IMR-90 (cell line): Measurements from ENCODE around the gene ZNF213. TPM values are rescaled to one million over a fixed set of nuclear protein-coding genes. Genes with fewer than 3 reads are reported as not detected.

ENCODE experiments used
- ATAC-seq: fragments of 200-7000 bp; cut with Tn5 transposase; 2 replicates; pipeline ENCODE4 v1.9.1; 2020; ENCODE audit warnings: low read depth, mild to moderate bottlenecking, moderate library complexity
- BruUV-seq: library from RNA; stranded (reverse); fragments of 400-500 nt; replicated peaks from 2 replicates; lab custom pipeline; 2021; lab: Mats Ljungman, UMichigan
- CTCF ChIA-PET: fragments of 300-600 bp; formaldehyde crosslinking; extraction: SDS; loops from one replicate; lab custom pipeline; 2021; ENCODE audit warnings: antibody characterized with exemption; lab: Yijun Ruan, JAX
- POLR2A ChIA-PET: fragments of 300-600 bp; sonication (Branson Sonifier 250); formaldehyde crosslinking; loops from one replicate; lab custom pipeline; 2022; ENCODE audit warnings: antibody characterized with exemption; ENCODE audit not compliant: unreplicated experiment; lab: Charles Lee
- DNase-seq: peaks from one replicate; pipeline ENCODE4 v3.0.0; 2013
- H2AFZ ChIP-seq: replicated peaks from 2 replicates; pipeline ENCODE3; 2013; ENCODE audit warnings: low read length, mild to moderate bottlenecking; ENCODE audit not compliant: poor library complexity
- H2AK5ac ChIP-seq: 2 replicates; pipeline ENCODE4 v1.6.1; 2013; ENCODE audit warnings: low read depth, low read length, inconsistent platforms
- H2AK9ac ChIP-seq: replicated peaks from 2 replicates; pipeline ENCODE3; 2013; ENCODE audit warnings: mild to moderate bottlenecking, low read depth, low read length, moderate library complexity; ENCODE audit not compliant: poor library complexity
- H2BK120ac ChIP-seq: 2 replicates; pipeline ENCODE4 v1.6.1; 2013; ENCODE audit warnings: low read depth, low read length, inconsistent platforms
- H2BK15ac ChIP-seq: 3 replicates; pipeline ENCODE4 v1.6.1; 2013; ENCODE audit warnings: low read depth, low read length, inconsistent platforms
- H2BK20ac ChIP-seq: 2 replicates; pipeline ENCODE4 v1.6.1; 2013; ENCODE audit warnings: low read depth, mild to moderate bottlenecking, inconsistent platforms, low read length, moderate library complexity
- H2BK5ac ChIP-seq: 2 replicates; pipeline ENCODE4 v1.6.1; 2013; ENCODE audit warnings: mild to moderate bottlenecking, low read depth, low read length, inconsistent platforms; ENCODE audit not compliant: poor library complexity, severe bottlenecking
- H3K14ac ChIP-seq: replicated peaks from 2 replicates; pipeline ENCODE4 v1.6.1; 2013; ENCODE audit warnings: low read depth, low read length, inconsistent platforms
- H3K18ac ChIP-seq: 2 replicates; pipeline ENCODE4 v1.6.1; 2013; ENCODE audit warnings: low read depth, low read length, control low read depth
- H3K23ac ChIP-seq: 2 replicates; pipeline ENCODE4 v1.6.1; 2013; ENCODE audit warnings: low read depth, low read length, inconsistent platforms
- H3K27ac ChIP-seq: 2 replicates; pipeline ENCODE4 v1.5.1; 2013; ENCODE audit warnings: mild to moderate bottlenecking, control low read depth, low read length; ENCODE audit not compliant: insufficient read depth
- H3K27me3 ChIP-seq: 2 replicates; pipeline ENCODE4 v1.6.1; 2013; ENCODE audit warnings: low read length; ENCODE audit not compliant: control insufficient read depth, insufficient read depth
- H3K36me3 ChIP-seq: 2 replicates; pipeline ENCODE4 v1.6.1; 2013; ENCODE audit warnings: low read length, mixed read lengths; ENCODE audit not compliant: control insufficient read depth, insufficient read depth
- H3K4ac ChIP-seq: 2 replicates; pipeline ENCODE4 v1.6.1; 2013; ENCODE audit warnings: low read depth, low read length, inconsistent platforms
- H3K4me1 ChIP-seq: 2 replicates; pipeline ENCODE4 v1.6.1; 2013; ENCODE audit warnings: low read length, mixed read lengths; ENCODE audit not compliant: control insufficient read depth, insufficient read depth
- H3K4me2 ChIP-seq: 2 replicates; pipeline ENCODE4 v1.6.1; 2013; ENCODE audit warnings: low read depth, mild to moderate bottlenecking, control low read depth, low read length, moderate library complexity
- H3K4me3 ChIP-seq: 2 replicates; pipeline ENCODE4 v1.5.1; 2013; ENCODE audit warnings: low read depth, mild to moderate bottlenecking, control low read depth, low read length, moderate library complexity; ENCODE audit not compliant: insufficient read depth
- H3K56ac ChIP-seq: 2 replicates; pipeline ENCODE4 v1.6.1; 2013; ENCODE audit warnings: low read length, inconsistent platforms; ENCODE audit not compliant: insufficient read depth; ENCODE audit errors: extremely low read depth
- H3K79me1 ChIP-seq, 2 experiments: 2 replicates each; pipeline ENCODE4 v1.6.1; 2013; ENCODE audit warnings: low read length in 2 of 2, inconsistent platforms in 1 of 2, low read depth in 1 of 2
- H3K9ac ChIP-seq: 2 replicates; pipeline ENCODE4 v1.6.1; 2013; ENCODE audit warnings: low read depth, low read length, control low read depth
- H3K9me1 ChIP-seq: 2 replicates; pipeline ENCODE4 v1.6.1; 2013; ENCODE audit warnings: low read length, inconsistent platforms; ENCODE audit not compliant: insufficient read depth
- H3K9me3 ChIP-seq: 2 replicates; pipeline ENCODE4 v1.6.1; 2013; ENCODE audit warnings: low read length; ENCODE audit not compliant: control insufficient read depth, insufficient read depth
- H4K20me1 ChIP-seq: 2 replicates; pipeline ENCODE4 v1.6.1; 2013; ENCODE audit warnings: low read length, inconsistent platforms; ENCODE audit not compliant: insufficient read depth
- H4K5ac ChIP-seq: 2 replicates; pipeline ENCODE4 v1.6.1; 2013; ENCODE audit warnings: mild to moderate bottlenecking, low read depth, low read length, control low read depth
- H4K8ac ChIP-seq, 2 experiments: 2 replicates each; pipeline ENCODE4 v1.6.1; 2013; ENCODE audit warnings: low read depth in 2 of 2, low read length in 2 of 2, control low read depth in 1 of 2, inconsistent platforms in 1 of 2
- H4K91ac ChIP-seq: 2 replicates; pipeline ENCODE4 v1.6.1; 2013; ENCODE audit warnings: low read depth, low read length, inconsistent platforms; ENCODE audit not compliant: insufficient read depth
- CEBPB ChIP-seq: IDR thresholded peaks from 2 replicates; pipeline ENCODE4 v1.6.1; 2012; ENCODE audit warnings: low read depth, low read length, improper control_type of control experiment
- RAD21 ChIP-seq: IDR thresholded peaks from 2 replicates; pipeline ENCODE4 v1.6.1; 2012; ENCODE audit warnings: low read length, improper control_type of control experiment
- RCOR1 ChIP-seq: IDR thresholded peaks from 2 replicates; pipeline ENCODE4 v1.6.1; 2012; ENCODE audit warnings: mild to moderate bottlenecking, low read length, improper control_type of control experiment; ENCODE audit not compliant: insufficient replicate concordance
- RFX5 ChIP-seq: IDR thresholded peaks from 2 replicates; pipeline ENCODE4 v1.8.0; 2012; ENCODE audit warnings: low read depth, mild to moderate bottlenecking, low read length, moderate library complexity
- WGBS, 2 experiments: methylation state at CpG; one replicate each; pipeline versions ENCODE4 v1.1.5 to v1.1.7; 2013; ENCODE audit warnings: missing lambda C conversion rate in 2 of 2; ENCODE audit not compliant: insufficient read length in 1 of 2; ENCODE audit errors: extremely low coverage in 2 of 2; 5-methylcytosine and 5-hydroxymethylcytosine counted together
- dilution Hi-C: fragments of 300-500 bp; cut with HindIII; formaldehyde crosslinking; loops from one replicate; pipeline ENCODE4 v1.14.3; 2018; ENCODE audit warnings: low sequenced_read_pairs; ENCODE audit not compliant: unreplicated experiment
- in situ Hi-C: fragments of 300-500 bp; cut with MboI; formaldehyde crosslinking; loops from 3 replicates; pipeline ENCODE4 v1.14.3; 2019; ENCODE audit warnings: low sequenced_read_pairs, inconsistent platforms, mixed read lengths
- intact Hi-C: fragments of 100-400 bp; cut with micrococcal nuclease; formaldehyde crosslinking; loops from 2 replicates; pipeline ENCODE4 v1.10.0; 2022
- polyA plus RNA-seq, 3 experiments: library from polyadenylated mRNA; depleted of rRNA; stranded (reverse); fragments of >200 nt; gene quantifications; 2 replicates each; pipeline ENCODE4 v1.2.3, GENCODE V29; 2012; ENCODE audit warnings: low replicate concordance in 1 of 3
- total RNA-seq: library from RNA; depleted of rRNA; stranded (reverse); fragments of >200 nt; gene quantifications from 2 replicates; pipeline ENCODE4 v1.2.3, GENCODE V29; 2012
- TF ChIP-seq, protein P1 (sequence below): conservative IDR thresholded peaks from 2 replicates; pipeline ENCODE4 v1.5.1; 2012; ENCODE audit warnings: mild to moderate bottlenecking, low read depth, low read length, improper control_type of control experiment

The ZNF213 gene
- total and polyA plus RNA-seq, 2 of the 4 experiments (the other 2 are of a cell fraction) = 0.72 to 4.0 TPM

DNA sequence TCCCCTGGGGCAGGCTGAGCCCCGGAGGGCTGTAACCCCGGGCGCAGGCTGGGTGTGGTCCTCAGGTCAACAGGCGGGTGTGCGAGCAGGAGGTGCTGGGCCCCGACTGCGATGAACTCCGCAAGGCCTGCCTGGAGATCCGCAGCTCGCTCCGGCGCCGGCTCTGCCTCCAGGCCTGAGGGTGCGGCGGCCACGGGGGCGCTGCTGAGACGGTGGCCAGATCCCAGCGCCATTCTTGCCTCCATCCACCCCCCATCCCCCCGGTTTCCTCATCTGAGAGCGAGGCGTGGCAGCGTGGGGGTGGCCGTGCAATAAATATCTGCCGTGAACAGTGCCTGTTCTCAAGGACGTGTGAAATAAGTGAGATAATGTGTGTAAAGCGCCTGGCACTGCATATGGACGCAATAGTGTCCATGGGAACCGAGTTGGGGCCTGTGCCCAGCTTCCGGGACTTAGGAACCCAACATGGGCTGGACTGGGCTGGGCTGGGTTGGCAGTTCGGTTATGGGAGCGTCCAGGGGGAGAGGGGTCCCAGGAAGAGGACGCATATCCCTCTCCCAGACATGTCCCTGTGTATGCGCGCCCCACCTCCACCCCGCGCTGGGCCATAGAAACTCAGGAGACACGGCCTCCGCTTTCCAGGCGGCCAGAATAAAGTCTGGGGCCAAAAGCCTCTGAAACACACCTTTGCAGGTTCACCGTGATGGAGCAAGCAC, 15.0 kb downstream of the ZNF213 start:
- H3K23ac ChIP-seq = peak overlapping the region; percentile 94
- peak overlapping the region; percentile 95 for H3K4ac ChIP-seq
- H2BK20ac ChIP-seq = no peak overlapping the region
- H3K9me3 ChIP-seq = no peaks in the 10 kb centered on the region
- TF ChIP-seq CEBPB = 0 out of 2 replicates have a peak, but pooled peaks have one; percentile 29
- peak; percentile 27 for TF ChIP-seq RAD21
- TF ChIP-seq RFX5 = 0 out of 2 replicates have a peak, but pooled peaks have one; percentile 6
- TF ChIP-seq, protein P1, sequence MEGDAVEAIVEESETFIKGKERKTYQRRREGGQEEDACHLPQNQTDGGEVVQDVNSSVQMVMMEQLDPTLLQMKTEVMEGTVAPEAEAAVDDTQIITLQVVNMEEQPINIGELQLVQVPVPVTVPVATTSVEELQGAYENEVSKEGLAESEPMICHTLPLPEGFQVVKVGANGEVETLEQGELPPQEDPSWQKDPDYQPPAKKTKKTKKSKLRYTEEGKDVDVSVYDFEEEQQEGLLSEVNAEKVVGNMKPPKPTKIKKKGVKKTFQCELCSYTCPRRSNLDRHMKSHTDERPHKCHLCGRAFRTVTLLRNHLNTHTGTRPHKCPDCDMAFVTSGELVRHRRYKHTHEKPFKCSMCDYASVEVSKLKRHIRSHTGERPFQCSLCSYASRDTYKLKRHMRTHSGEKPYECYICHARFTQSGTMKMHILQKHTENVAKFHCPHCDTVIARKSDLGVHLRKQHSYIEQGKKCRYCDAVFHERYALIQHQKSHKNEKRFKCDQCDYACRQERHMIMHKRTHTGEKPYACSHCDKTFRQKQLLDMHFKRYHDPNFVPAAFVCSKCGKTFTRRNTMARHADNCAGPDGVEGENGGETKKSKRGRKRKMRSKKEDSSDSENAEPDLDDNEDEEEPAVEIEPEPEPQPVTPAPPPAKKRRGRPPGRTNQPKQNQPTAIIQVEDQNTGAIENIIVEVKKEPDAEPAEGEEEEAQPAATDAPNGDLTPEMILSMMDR = peak; percentile 53
- no peak for TF ChIP-seq RCOR1
- ATAC-seq = peak; percentile 19
- peak overlapping the region; percentile 55 for H3K56ac ChIP-seq
- DNase-seq = peak; percentile 42
- peak overlapping the region; percentile 94 for H4K5ac ChIP-seq
- peak overlapping the region; percentile 94 for H2AFZ ChIP-seq
- H3K4me2 ChIP-seq = peak overlapping the region; percentile 89
- dilution Hi-C loops (no loop called here), intact Hi-C loops (loop anchor here (1.0 kb wide), 1 partner anchor 14 kb away; the partner anchor contains the start of gene ZNF213), in situ Hi-C loops (no loop called here)
- ChIA-PET CTCF (interaction anchor here (1.0 to 1.6 kb wide), 2 partner anchors 18 to 20 kb away, joined by 4 to 6 read pairs; no protein-coding TSS in a partner anchor), POLR2A (interaction anchor here (0.5 to 1.3 kb wide), 3 partner anchors 15 to 20 kb away, joined by 3 to 5 read pairs (median 4); partner anchors contain the start of gene ZNF213)
- H4K91ac ChIP-seq = peak overlapping the region; percentile 65
- H3K79me1 ChIP-seq = peaks cover 0 to 13% of the 10 kb centered on the region in 2 experiments; a peak in 2 of 4 replicates
- H3K18ac ChIP-seq = peak overlapping the region; percentile 34
- peak overlapping the region; percentile 98 for H2AK9ac ChIP-seq
- peak overlapping the region; percentile 80 for H2AK5ac ChIP-seq
- WGBS, 2 experiments = 0% methylated on average over 3 of the region's 41 CpGs; no CpG with 5 or more reads in 1 of the 2 experiments
- peak overlapping the region; percentile 61 for H3K27ac ChIP-seq
- BruUV-seq = no TSS peak
- H3K9me1 ChIP-seq = peaks cover 7% of the 10 kb centered on the region; the same call in 1 of the 2 replicates
- peak overlapping the region; percentile 89 to 98 for H4K8ac ChIP-seq
- H2BK15ac ChIP-seq = no peak overlapping the region; the same call in 2 of the 3 replicates
- no peaks in the 10 kb centered on the region for H3K36me3 ChIP-seq
- H4K20me1 ChIP-seq = peaks cover 11% of the 10 kb centered on the region
- H2BK5ac ChIP-seq = peak overlapping the region; percentile 58
- H3K27me3 ChIP-seq = no peaks in the 10 kb centered on the region
- H3K9ac ChIP-seq = peak overlapping the region; percentile 71
- H2BK120ac ChIP-seq = peak overlapping the region; percentile 65
- H3K4me3 ChIP-seq = peak overlapping the region; percentile 58
- H3K4me1 ChIP-seq = peaks cover 3% of the 10 kb centered on the region; the same call in 1 of the 2 replicates
- H3K14ac ChIP-seq = peak overlapping the region; percentile 85
